Stimulated activated CD8-positive, alpha-beta memory T cell treated with anti-CD3 and anti-CD28 coated beads, Interleukin-4, amount 100 ng/mL, for 48 hours (primary cell): Measurements from ENCODE around the gene RABGGTB.
"Not testable (repeated sequence)": the region's sequence is repeated elsewhere in the genome, so short reads cannot be mapped to it uniquely, and the experiment has no call there.

Source experiments
- DNase-seq: peaks from one replicate; pipeline ENCODE4 v3.0.0-alpha.2; 2020

RABGGTB gene

DNA sequence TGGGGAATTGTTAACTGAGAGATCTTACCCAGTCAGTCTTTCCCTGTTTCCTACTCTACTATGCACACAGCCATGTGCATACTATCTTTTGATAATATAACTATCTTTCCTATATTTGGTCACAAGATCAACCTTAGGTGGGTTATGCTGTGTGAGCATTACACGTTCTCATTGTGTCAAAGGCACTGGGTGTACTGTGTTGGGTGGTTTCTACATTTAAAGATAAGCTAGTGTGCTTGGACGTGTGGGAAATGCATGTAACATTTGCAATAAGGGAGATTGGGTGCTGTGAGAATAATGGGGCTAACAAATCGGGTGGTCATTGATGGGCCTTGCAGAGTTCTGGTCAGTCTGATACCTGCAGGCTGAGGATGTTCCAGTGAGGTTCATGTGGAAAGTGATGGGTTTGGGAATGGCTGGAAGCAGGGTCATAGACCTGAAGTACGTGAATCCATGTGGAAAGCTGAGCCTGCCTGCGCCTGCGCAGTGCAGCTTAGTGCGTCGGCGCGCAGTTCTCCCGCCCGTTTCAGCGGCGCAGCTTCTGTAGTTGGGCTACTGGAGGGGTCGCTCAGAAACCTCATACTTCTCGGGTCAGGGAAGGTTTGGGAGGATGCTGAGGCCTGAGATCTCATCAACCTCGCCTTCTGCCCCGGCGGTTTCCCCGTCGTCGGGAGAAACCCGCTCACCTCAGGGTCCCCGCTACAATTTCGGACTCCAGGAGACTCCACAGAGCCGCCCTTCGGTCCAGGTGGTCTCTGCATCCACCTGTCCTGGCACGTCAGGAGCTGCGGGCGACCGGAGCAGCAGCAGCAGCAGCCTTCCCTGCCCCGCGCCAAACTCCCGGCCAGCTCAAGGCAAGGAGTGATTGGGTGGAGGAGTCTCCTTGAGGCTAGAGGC is 10.6 kb downstream of the RABGGTB start, which contains the start of gene MSH4:
TSS of gene MSH4 (plus strand) at position 507 of the 897 bp plus-strand sequence. CDS start at position 611, 104 bp downstream.
- DNase-seq: peak; percentile 63

DNA sequence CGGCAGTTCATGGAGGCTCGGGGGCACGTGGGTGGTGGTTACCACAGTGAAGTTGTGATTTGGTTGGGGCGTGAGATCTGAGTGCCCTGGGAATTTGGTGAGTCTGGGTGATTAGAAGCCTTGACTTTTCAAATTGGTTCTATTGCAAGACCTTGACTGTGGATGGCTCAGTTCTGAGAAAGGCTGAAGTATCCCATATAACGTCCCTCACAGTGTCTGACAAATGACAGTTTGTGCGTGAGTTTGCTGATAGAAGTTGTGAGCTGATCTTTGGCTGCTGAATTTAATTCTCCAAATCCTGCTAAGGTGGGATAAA is 11.2 kb downstream of the RABGGTB start:
- DNase-seq: no peak

DNA sequence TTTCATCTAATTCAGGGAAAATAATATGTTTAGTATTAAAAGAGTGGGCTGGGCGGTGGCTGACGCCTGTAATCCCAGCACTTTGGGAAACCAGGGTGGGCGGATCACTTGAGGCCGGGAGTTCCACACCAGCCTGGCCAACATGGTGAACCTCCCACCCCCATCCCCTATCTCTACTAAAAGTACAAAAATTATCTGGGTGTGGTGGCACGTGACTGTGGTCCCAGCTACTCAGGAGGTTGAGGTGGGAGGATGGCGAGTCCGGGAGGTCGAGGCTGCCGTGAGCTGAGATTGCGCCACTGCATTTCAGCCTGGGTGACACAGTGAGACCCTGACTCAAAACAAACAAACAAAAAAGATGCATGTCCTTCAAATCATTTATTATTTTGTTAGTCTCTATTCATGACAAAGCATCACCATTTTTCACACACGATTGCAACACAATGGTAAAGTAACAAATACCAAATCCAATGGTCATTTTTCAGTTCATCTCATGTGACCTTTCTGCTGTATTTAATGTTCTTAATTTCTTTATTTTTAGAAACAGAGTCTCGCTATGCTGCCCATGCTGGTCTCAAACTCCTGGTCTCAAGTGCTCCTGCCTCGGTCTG is 11.7 kb downstream of the RABGGTB start:
- DNase-seq: peak; percentile 33

DNA sequence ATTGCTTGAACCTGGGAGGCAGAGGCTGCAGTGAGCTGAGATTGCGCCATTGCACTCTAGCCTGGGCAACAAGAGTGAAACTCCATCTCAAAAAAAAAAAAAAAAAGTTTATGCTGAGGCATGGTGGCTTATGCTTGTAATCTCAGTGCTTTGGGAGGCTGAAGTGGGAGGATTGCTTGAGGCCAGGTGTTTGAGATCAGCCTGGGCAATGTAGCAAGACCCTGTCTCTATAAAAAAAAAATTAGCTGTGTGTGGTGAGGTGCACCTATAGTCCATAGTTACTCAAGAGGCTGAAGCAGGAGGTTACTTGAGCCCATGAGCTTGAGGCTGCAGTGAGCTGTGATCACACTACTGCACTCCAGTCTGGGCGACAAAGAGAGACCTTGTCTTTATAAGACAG is 15.4 kb downstream of the RABGGTB start:
- DNase-seq: not testable (repeated sequence)

DNA sequence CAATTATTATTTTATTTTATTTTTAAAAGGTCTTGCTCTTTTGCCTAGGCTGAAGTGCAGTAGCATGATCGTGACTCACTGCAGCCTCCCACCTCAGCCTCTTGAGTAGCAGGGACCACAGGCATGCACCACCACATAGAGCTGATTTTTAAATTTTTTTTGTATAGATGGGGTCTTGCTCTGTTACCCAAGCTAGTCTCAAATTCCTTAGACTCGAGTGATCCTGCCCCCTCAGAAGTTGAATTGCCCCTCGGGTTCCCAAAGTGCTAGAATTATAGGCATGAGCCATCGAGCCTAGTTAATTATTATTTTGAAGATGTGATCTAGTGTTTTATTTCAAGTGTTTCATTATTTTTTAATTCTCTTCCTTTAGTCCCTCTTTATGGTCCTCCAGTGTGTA is 22.9 kb downstream of the RABGGTB start:
- no peak for DNase-seq

DNA sequence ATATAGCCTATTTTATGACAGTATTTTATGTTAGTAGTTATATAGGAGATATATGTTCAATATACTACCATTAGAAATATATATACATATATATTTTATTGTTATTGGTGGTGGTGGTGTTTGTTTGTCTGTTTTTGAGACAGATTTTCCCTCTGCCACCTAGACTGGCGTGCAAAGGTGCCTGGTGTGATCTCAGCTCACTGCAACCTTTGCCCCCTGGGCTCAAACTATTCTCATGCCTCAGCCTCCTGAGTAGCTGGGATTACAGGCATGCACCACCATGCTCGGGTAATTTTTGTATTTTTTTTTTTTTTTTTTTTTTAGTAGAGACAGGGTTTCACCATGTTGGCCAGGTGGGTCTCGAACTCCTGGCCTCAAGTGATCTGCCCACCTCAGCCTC is 24.1 kb downstream of the RABGGTB start:
- not testable (repeated sequence) for DNase-seq

DNA sequence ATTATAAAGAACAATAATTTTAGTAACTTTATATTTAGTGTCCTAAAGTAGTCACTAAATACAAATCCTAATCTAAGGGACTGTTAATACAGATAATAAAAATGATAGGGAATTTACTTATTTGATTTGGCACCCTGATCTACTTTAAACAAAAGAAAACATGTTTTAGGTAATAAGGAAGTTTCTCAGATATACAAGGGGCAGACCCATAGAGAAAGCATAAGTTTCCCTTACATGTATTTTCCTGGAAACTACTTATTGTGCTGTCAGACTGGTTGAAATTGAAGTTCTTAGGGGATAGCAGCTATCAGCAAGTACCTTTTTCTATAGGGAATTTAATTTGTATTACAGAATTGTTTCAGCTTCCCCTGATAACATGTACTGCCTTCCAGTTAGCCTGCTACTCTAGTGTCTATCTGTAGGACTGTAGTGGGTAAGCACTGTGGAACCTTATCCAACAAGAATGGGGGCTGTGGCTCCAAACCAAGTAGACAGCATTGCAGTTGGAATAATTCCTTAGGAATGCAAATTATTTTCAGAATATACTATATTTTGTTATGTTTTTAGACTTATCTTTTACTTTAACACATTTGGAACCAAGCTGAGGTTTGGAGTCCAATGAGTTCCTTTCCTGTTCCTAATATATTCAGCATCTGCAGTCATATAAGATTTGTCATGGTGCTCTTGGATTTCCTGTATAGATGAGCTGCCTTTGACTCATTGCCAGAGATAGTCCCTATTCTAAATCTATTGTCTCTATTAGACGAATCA is 25.3 kb downstream of the RABGGTB start:
- no peak for DNase-seq

DNA sequence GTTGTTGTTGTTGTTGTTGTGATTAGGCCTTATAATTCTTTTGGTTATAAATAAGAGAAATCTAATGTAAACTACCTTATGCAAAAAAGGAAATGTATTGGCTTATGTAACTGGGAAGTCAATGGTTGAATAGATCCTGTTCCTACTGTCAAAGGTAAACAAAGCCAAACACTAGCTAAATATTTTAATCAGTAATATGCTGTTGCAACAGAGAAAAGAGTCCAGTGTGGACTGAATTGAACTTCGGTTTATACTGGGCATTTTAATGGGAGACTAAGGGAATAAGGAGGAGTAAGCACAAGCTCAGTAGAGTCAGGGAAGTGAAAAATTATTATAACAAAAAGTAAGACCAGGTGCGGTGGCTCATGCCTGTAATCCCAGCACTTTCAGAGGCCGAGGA is 26.0 kb downstream of the RABGGTB start:
- no peak for DNase-seq

DNA sequence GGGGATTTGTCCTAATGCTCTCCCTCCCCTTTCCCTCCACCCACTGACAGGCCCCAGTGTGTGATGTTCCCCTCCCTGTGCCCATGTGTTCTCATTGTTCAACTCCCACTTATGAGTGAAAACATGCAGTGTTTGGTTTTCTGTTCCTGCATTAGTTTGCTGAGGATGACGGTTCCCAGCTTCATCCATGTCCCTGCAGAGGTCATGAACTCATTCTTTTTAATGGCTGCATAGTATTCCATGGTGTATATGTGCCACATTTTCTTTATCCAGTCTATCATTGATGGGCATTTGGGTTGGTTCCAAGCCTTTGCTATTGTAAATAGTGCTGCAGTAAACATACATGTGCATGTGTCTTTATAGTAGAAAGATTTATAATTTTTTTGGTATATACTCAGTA is 37.5 kb downstream of the RABGGTB start:
- DNase-seq: not testable (repeated sequence)

DNA sequence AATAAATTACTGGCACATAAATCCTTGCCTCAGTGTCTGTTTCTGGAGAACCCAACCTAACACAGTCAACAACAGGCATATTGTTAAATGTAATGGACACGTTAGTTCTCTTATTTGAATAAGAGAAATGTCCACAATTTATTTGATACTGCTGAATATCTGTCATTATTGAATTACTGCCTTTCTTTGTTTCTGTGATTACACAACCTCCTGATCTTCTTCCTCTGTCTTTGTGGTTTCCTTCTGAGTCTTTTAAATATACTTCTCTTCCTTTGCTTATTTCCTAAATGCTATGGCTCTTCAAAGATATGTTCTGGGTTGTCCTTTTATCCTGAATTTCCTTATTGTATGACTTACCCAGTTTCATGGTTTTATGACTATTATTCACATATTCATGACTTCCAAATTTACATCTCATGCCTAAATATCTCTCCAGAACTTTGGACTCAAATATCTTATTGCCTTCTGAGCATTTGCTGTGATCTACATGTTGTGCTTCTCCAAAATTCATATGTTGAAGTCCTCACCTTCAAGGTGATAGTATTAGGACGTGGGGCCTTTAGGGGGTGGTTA is 50.6 kb downstream of the RABGGTB start:
- DNase-seq: no peak

DNA sequence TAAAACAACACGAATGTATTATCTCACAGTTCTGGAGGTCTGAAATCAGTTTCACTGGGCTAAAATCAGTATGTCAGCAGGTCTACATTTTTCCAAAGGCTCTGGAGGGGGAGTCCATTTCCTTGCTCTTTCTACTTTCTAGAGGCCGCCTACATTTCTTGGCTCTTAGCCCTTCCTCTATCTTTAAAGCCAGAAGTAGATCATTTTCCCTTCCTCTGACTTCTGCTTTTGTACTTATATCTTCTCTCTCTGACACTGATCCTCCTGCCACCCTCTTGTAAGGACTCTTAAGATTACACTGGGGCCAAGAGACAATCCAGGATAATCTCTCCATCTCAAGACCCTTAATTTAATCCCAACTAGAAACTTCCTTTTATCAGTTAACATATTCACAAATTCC is 52.0 kb downstream of the RABGGTB start:
- DNase-seq: no peak

DNA sequence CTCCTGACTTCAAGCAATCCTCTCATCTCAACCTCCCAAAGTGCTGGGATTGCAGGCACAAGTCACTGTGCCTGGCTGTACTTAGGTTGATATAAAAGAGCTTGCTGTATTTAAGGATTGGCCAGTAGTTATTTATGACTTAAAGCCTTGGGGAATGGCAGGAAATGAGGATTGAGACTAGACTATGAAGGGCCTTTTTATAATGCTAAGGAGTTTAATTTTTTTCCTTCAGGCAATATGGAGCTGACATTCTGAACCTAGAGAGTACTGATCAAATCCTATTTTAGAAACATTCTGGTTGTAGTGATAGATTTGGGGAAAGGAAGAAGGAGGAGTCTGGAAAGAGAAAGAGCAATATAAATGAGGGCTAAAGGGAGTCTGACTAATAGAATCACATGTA is 55.4 kb downstream of the RABGGTB start:
- no peak for DNase-seq
